ENCODE measurements around the gene NFATC1. TPM values are rescaled to one million over a fixed set of nuclear protein-coding genes. Genes with fewer than 3 reads are reported as not detected.

Gene NFATC1
- total RNA-seq, 1 donor from 2014 or later = 21.9 TPM

DNA sequence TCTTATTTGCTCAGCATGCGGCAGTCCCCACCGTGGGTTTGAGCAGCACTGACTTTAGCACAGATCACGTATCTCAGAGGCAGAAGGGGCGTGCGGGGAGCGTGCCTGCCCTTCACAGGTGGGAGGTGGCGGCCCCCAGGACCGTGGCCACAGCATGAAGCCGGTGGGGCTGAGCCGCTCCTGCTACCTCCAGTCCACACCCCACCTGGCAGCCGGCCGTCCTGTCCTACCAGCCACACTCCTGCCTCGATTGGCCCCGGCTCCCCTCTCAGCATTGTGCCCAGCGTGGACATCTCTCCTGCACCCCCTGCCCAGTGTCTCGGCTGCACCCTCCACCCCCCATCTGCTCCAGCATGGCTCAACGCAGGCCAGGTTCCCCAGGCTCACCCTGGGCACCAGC lies 73.6 kb downstream of the NFATC1 start:
- Histone ChIP-seq H3K27ac (no peak overlapping the region), H3K4me3 (no peak overlapping the region), H3K4me1 (no peaks in the 10 kb centered on the region), H3K36me3 (peaks cover 0 to 8% of the 10 kb centered on the region in 2 donors), H3K9me3 (no peaks in the 10 kb centered on the region), H3K27me3 (no peaks in the 10 kb centered on the region)
- intact Hi-C loops (cut with DNase I) = no loop called here
- no peak for DNase-seq (ENCODE audit: extremely low spot score in 2 of 2)
- TF ChIP-seq POLR2A (IDR thresholded peaks at IDR 0.05) = no peak
- TF ChIP-seq POLR2AphosphoS5 (IDR thresholded peaks at IDR 0.05; ENCODE audit: insufficient read depth in 1 of 2, low read depth in 1 of 2) = no peak
- TF ChIP-seq, protein P1, sequence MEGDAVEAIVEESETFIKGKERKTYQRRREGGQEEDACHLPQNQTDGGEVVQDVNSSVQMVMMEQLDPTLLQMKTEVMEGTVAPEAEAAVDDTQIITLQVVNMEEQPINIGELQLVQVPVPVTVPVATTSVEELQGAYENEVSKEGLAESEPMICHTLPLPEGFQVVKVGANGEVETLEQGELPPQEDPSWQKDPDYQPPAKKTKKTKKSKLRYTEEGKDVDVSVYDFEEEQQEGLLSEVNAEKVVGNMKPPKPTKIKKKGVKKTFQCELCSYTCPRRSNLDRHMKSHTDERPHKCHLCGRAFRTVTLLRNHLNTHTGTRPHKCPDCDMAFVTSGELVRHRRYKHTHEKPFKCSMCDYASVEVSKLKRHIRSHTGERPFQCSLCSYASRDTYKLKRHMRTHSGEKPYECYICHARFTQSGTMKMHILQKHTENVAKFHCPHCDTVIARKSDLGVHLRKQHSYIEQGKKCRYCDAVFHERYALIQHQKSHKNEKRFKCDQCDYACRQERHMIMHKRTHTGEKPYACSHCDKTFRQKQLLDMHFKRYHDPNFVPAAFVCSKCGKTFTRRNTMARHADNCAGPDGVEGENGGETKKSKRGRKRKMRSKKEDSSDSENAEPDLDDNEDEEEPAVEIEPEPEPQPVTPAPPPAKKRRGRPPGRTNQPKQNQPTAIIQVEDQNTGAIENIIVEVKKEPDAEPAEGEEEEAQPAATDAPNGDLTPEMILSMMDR (IDR thresholded peaks at IDR 0.05) = no peak

DNA sequence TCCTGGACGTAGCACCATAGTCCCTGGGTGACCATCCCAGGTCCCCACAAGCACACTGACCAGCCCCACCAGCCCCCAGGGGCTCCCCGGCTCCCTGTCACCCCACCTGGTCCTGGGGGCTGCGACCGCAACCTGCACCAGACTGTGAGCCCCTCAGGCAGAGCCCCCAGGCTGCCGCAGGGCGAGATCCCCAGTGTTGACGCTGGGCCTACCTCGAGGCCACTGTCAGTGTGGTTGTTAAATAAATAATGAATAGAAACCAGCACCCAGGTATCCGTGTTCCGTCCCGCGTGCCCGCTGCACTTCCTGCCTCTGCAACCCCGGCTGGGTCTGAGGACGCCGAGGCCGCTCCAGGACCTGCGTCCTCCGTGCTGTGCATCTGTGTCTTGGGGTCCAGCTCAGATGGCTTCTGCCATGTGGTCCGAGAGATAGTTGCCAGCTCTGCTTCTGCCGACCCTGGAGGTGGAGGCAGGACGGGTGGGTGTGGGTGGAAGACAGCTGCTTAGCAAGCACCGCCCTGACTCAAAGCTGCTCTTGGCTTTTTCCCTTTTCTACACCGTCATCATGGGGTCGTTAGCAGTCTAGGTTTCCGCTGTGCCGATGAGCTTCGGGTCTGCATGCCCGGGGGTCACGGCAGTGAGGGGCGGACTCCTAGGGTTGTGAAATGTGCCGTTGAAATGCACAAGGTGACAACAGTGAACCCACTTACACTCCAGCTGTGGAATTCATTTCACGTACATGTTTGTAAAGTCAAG lies 74.2 kb downstream of the NFATC1 start:
- intact Hi-C loops (cut with DNase I) = no loop called here
- Histone ChIP-seq H3K4me1 (no peaks in the 10 kb centered on the region), H3K4me3 (no peak overlapping the region), H3K9me3 (no peaks in the 10 kb centered on the region), H3K27ac (no peak overlapping the region), H3K36me3 (peaks cover 0 to 8% of the 10 kb centered on the region in 2 donors), H3K27me3 (no peaks in the 10 kb centered on the region)
- no peak for DNase-seq (ENCODE audit: extremely low spot score in 2 of 2)
- TF ChIP-seq POLR2A (IDR thresholded peaks at IDR 0.05) (no peak), POLR2AphosphoS5 (IDR thresholded peaks at IDR 0.05; ENCODE audit: insufficient read depth in 1 of 2, low read depth in 1 of 2) (no peak)
- TF ChIP-seq, protein P1 (IDR thresholded peaks at IDR 0.05) = no peak

DNA sequence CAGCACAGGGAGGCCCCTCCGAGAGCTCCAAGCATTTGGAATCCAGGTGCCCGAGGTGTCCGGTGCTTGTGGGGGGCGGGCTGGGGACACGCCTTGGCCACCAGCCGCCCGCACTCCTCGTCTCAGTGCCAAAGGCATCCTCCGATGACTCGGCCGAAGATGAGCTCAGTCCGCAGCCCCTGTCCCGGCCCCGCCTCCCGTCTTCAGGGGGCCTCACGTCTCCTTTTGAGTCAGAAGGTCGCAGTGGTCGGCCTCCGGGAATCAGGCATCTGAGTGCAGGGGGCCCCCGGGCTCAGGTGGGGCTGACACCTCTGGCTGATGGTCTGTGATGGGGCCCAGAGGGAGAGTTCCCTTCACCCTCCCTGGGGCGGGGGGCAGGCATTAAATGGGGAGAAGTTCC lies 74.8 kb downstream of the NFATC1 start:
- H3K36me3 ChIP-seq = peaks cover 0 to 8% of the 10 kb centered on the region in 2 donors
- no peaks in the 10 kb centered on the region for H3K27me3 ChIP-seq
- intact Hi-C loops (cut with DNase I) = no loop called here
- no peak for TF ChIP-seq POLR2AphosphoS5 (IDR thresholded peaks at IDR 0.05; ENCODE audit: insufficient read depth in 1 of 2, low read depth in 1 of 2)
- no peak for TF ChIP-seq POLR2A (IDR thresholded peaks at IDR 0.05)
- TF ChIP-seq, protein P1 (IDR thresholded peaks at IDR 0.05) = no peak
- H3K4me3 ChIP-seq = no peak overlapping the region
- no peaks in the 10 kb centered on the region for H3K9me3 ChIP-seq
- H3K27ac ChIP-seq = no peak overlapping the region
- no peak for DNase-seq (ENCODE audit: extremely low spot score in 2 of 2)
- H3K4me1 ChIP-seq = no peaks in the 10 kb centered on the region

DNA sequence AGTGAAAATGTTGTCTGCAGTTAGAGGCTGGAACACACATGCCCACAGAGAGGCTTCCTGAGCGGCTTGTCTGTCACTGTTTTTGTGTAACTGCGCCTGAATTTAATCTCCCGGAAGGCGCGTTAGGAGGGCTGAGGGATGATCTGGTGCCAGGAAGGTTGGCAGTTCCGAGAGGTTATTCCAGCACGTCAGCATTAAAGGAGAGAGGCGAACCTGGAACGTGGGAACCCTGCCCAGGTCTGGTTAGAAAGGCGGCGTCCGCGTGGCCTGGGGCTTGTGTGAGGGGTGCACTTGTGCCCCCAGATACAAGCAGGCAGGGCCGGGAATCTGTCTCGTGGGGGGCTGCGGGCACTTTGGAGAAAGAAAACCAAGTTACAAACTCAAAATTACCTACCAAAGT lies 75.3 kb downstream of the NFATC1 start:
- intact Hi-C loops (cut with DNase I) = no loop called here
- no peak overlapping the region for H3K4me3 ChIP-seq
- DNase-seq (ENCODE audit: extremely low spot score in 2 of 2) = no peak
- no peak overlapping the region for H3K27ac ChIP-seq
- no peaks in the 10 kb centered on the region for H3K27me3 ChIP-seq
- peaks cover 0 to 8% of the 10 kb centered on the region in 2 donors for H3K36me3 ChIP-seq
- TF ChIP-seq POLR2A (IDR thresholded peaks at IDR 0.05) = no peak
- TF ChIP-seq, protein P1 (IDR thresholded peaks at IDR 0.05) = no peak
- TF ChIP-seq POLR2AphosphoS5 (IDR thresholded peaks at IDR 0.05; ENCODE audit: insufficient read depth in 1 of 2, low read depth in 1 of 2) = no peak
- H3K4me1 ChIP-seq = no peaks in the 10 kb centered on the region
- H3K9me3 ChIP-seq = no peaks in the 10 kb centered on the region

DNA sequence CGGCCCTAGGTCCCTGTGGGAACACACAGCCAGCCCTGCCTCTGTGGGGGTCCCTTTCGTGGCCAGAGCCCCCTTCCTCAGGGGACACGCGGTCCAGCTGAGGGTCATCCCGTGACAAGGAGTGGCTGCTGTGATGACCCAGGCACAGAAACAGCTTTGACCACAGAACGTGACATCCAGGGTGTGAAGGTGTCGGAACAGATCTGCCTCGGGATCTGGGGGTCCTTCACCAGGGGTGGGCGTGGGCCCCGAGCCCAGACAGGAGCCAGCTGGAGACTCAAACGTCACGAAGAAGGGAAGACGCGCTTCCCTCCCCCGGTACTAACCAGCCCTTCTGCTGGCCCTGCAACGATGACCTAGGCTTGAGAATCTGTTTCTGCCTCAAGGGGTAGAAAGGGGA lies 75.9 kb downstream of the NFATC1 start:
- Histone ChIP-seq H3K36me3 (peaks cover 0 to 8% of the 10 kb centered on the region in 2 donors), H3K4me3 (no peak overlapping the region), H3K9me3 (no peaks in the 10 kb centered on the region), H3K27me3 (no peaks in the 10 kb centered on the region), H3K4me1 (no peaks in the 10 kb centered on the region), H3K27ac (no peak overlapping the region)
- TF ChIP-seq POLR2AphosphoS5 (IDR thresholded peaks at IDR 0.05; ENCODE audit: insufficient read depth in 1 of 2, low read depth in 1 of 2) (no peak), POLR2A (IDR thresholded peaks at IDR 0.05) (no peak)
- TF ChIP-seq, protein P1 (IDR thresholded peaks at IDR 0.05) = no peak
- DNase-seq (ENCODE audit: extremely low spot score in 2 of 2) = no peak
- intact Hi-C loops (cut with DNase I) = no loop called here

Data from vagina (tissue), 2 donors.